AG04450 (cell line): ENCODE results near the gene TWNK. TPM values are rescaled to one million over a fixed set of nuclear protein-coding genes. Genes with fewer than 3 reads are reported as not detected.
"Not testable (repeated sequence)": the region's sequence is repeated elsewhere in the genome, so short reads cannot be mapped to it uniquely, and the experiment has no call there.

ENCODE experiments used
- CTCF ChIA-PET: fragments of 300-600, 350-600 bp; formaldehyde crosslinking; extraction: SDS; loops from one replicate; lab custom pipeline; 2022; ENCODE audit warnings: antibody characterized with exemption, inconsistent platforms; lab: Charles Lee
- POLR2A ChIA-PET: fragments of 350-600 bp; formaldehyde crosslinking; extraction: SDS; loops from one replicate; lab custom pipeline; 2021; ENCODE audit warnings: antibody characterized with exemption, inconsistent platforms; lab: Yijun Ruan, JAX
- DNase-seq: peaks from one replicate; pipeline ENCODE4 v3.0.0-alpha.2; 2011; ENCODE audit warnings: low read depth, low spot score
- H3K27ac ChIP-seq: one replicate; pipeline ENCODE4 v1.5.1; 2012; ENCODE audit warnings: low read depth, low read length, control low read depth
- H3K27me3 ChIP-seq: one replicate; pipeline ENCODE4 v1.6.0; 2012; ENCODE audit warnings: low read length; ENCODE audit not compliant: control insufficient read depth, insufficient read depth
- H3K4me3 ChIP-seq: 2 replicates; pipeline ENCODE4 v1.5.1; 2011; ENCODE audit warnings: mild to moderate bottlenecking, low read depth, low read length, control low read depth
- H3K9me3 ChIP-seq: 2 replicates; pipeline ENCODE4 v1.5.1; 2012; ENCODE audit warnings: low read length; ENCODE audit not compliant: control insufficient read depth, insufficient read depth
- polyA plus RNA-seq: library from polyadenylated mRNA; depleted of rRNA; stranded (reverse); fragments of >200 nt; gene quantifications from 2 replicates; pipeline ENCODE4 v1.2.3, GENCODE V29; 2011
- TF ChIP-seq, protein P1 (sequence below): IDR thresholded peaks from 2 replicates; pipeline ENCODE4 v1.5.1; 2011; ENCODE audit warnings: low read depth, low read length, control low read depth, inconsistent platforms

Gene TWNK
- polyA plus RNA-seq, 1 experiment = 4.3 TPM

DNA sequence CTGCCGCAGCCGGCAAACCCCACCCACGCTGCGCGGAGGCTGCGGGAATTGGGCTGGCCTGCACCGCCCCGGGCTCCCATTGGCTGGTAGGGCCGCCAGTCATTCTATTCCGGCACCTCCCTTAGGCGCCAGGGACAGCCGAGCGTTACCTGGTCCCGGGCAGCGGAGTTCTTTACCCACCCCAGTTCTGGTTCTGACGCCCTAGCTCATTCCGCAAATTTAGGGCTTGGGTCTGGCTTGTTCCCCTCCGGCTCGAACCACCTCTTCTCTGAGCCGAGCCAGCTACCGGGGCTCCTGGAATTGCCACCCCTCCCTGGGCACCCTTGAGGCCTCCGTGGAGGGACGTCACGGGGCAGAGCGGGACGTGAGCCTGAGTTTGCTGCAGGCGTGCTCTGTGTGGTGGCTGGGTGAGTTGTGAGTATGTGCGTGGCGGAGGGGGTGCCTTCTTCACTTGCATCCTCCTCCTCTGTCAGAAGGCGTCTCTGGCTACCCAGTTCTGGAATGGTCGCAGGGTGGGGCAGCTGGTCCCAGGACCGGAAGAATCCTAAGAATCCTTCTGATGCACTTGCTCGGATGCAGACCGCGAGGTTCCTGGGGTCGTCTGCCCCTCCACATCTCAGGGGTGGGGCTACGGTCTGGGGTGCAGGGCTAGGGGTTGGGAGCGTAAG, 43.9 kb downstream of the TWNK start, which contains the start of the genes PDZD7 and SFXN3:
Gene PDZD7 (minus strand): TSS at position 2 of the 668 bp plus-strand sequence. CDS start 910 bp downstream, outside the sequence.
Gene SFXN3 (plus strand): TSS at position 107 of the 668 bp plus-strand sequence. CDS start 3,461 bp downstream, outside the sequence.
- peak within 1 kb of the TSS; percentile 99 for H3K27ac ChIP-seq
- no peaks in the 10 kb centered on the region for H3K27me3 ChIP-seq
- H3K9me3 ChIP-seq = no peaks in the 10 kb centered on the region; the same call in 1 of the 2 replicates
- POLR2A ChIA-PET = interaction anchor here (0.9 to 1.6 kb wide), 7 partner anchors 10 to 30 kb away, joined by 3 to 10 read pairs (median 5); partner anchors contain the start of gene KAZALD1
- CTCF ChIA-PET = interaction anchor here (0.8 to 5.8 kb wide), 10 partner anchors 10 to 112 kb away, joined by 3 to 46 read pairs (median 4); partner anchors contain the start of gene LZTS2
- TF ChIP-seq, protein P1, sequence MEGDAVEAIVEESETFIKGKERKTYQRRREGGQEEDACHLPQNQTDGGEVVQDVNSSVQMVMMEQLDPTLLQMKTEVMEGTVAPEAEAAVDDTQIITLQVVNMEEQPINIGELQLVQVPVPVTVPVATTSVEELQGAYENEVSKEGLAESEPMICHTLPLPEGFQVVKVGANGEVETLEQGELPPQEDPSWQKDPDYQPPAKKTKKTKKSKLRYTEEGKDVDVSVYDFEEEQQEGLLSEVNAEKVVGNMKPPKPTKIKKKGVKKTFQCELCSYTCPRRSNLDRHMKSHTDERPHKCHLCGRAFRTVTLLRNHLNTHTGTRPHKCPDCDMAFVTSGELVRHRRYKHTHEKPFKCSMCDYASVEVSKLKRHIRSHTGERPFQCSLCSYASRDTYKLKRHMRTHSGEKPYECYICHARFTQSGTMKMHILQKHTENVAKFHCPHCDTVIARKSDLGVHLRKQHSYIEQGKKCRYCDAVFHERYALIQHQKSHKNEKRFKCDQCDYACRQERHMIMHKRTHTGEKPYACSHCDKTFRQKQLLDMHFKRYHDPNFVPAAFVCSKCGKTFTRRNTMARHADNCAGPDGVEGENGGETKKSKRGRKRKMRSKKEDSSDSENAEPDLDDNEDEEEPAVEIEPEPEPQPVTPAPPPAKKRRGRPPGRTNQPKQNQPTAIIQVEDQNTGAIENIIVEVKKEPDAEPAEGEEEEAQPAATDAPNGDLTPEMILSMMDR = no peak
- peak; percentile 83 for DNase-seq
- H3K4me3 ChIP-seq = peak within 1 kb of the TSS; percentile 96

DNA sequence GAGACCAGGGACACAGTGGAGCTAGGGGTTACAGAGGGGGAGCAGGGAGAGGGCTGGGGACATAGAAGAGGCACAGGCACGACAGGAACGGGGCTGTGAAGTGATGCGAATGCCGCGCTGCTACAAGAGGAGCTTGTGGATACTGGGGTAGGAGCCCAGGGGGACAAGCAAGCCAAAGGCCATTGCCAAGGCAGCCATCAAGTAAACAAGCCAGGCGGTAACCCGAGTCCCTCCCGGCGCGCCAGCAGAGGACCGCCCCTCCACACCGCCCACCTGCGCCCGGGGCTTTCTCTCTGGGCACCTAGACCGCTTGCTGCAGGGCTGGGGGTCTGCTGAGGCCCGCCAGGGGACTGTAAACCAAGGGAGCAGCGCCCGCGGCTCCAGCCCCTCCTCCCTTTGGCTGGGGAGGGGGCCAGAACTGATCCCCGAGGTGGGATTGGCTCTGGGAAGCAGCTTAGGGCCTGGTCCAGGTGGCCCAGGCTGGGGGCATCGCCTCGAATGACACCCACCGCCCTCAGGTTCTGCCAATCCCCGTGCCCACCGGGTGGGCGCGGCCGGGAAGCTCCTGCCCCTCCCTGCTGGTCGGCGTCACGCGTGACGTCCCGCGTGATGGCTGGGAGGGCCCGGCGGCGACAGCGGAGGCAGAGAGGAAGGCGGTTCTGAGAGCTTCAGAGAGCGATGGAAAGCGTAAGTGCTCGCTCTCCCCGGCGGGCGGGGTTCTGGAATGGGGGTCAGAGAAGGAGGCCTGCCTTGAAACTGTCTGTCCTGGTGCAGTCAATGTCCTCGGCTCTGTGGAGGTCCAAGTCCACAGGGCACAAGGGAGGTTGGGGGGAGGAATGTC, 44.7 kb downstream of the TWNK start:
- no peak for DNase-seq
- TF ChIP-seq, protein P1 = no peak
- ChIA-PET POLR2A (interaction anchor here (0.6 to 1.6 kb wide), 8 partner anchors 8 to 34 kb away, joined by 3 to 10 read pairs (median 4); partner anchors contain the start of gene KAZALD1), CTCF (interaction anchor here (0.7 to 5.8 kb wide), 8 partner anchors 9 to 1091 kb away, joined by 3 to 46 read pairs (median 6); no protein-coding TSS in a partner anchor)
- H3K27me3 ChIP-seq = no peaks in the 10 kb centered on the region
- peak overlapping the region; percentile 96 for H3K4me3 ChIP-seq
- peak overlapping the region; percentile 99 for H3K27ac ChIP-seq
- no peaks in the 10 kb centered on the region; the same call in 1 of the 2 replicates for H3K9me3 ChIP-seq

DNA sequence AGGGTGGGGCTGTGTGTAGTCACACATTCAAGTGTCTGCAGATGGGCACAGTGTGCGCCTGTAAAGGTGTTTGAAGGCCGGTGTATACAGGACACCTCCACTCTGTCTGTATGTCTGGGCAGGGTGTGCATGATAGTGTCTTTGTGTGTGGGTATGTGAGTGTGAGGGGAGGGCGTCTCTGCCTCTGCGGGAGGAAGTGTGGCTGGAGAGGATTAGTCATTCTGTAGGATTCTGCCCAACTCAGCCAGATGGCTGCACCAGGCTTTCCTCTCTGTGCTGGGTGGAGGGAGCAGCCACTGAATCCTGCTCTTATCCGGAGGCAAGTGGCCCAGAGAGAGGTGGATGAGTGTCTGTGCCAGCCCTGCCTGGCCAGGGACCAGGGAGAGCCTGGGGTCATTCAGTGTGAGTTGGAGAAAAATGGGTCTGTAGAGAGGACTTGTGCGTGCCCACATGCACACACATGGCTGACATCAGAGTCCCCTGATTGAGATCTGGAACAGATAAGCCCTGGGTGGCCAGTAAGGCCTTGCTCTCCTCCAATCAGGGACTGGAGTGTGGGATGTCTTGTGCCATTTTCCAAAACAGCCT, 45.4 kb downstream of the TWNK start:
- H3K9me3 ChIP-seq = no peaks in the 10 kb centered on the region; the same call in 1 of the 2 replicates
- ChIA-PET CTCF (interaction anchor here (0.7 to 5.8 kb wide), 8 partner anchors 9 to 1090 kb away, joined by 3 to 46 read pairs (median 12); no protein-coding TSS in a partner anchor), POLR2A (interaction anchor here (0.6 to 1.6 kb wide), 7 partner anchors 7 to 29 kb away, joined by 3 to 10 read pairs (median 5); partner anchors contain the start of gene KAZALD1)
- TF ChIP-seq, protein P1 = no peak
- H3K27ac ChIP-seq = peak overlapping the region; percentile 99
- DNase-seq = peak; percentile 75
- H3K4me3 ChIP-seq = peak overlapping the region; percentile 96
- no peaks in the 10 kb centered on the region for H3K27me3 ChIP-seq

DNA sequence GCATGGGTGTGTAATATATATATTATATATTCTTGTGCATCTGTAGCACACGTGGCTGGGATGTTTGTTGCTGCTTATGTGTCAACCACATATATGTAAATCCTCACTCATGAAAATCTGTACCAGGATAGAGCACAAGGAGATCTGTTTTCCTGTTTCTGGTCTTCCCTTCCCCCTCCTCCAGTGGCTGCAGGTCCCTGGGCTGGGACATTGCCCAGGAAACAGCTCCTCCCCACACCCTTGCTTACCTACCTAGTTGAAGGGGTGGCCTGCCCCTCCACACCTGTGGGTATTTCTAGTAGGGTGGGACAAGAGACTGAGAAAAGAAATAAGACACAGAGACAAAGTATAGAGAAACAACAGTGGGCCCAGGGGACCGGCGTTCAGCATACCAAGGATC, 45.9 kb downstream of the TWNK start:
- Histone ChIP-seq H3K27me3 (no peaks in the 10 kb centered on the region), H3K4me3 (peak overlapping the region; percentile 96), H3K27ac (peak overlapping the region; percentile 99), H3K9me3 (no peaks in the 10 kb centered on the region; the same call in 1 of the 2 replicates)
- CTCF ChIA-PET = interaction anchor here (0.9 to 3.2 kb wide), 2 partner anchors 14 to 17 kb away, joined by 3 to 19 read pairs; no protein-coding TSS in a partner anchor
- no peak for DNase-seq
- TF ChIP-seq, protein P1 = no peak
- POLR2A ChIA-PET = interaction anchor here (1.5 kb wide), 1 partner anchor 29 kb away, joined by 4 read pairs; no protein-coding TSS in a partner anchor

DNA sequence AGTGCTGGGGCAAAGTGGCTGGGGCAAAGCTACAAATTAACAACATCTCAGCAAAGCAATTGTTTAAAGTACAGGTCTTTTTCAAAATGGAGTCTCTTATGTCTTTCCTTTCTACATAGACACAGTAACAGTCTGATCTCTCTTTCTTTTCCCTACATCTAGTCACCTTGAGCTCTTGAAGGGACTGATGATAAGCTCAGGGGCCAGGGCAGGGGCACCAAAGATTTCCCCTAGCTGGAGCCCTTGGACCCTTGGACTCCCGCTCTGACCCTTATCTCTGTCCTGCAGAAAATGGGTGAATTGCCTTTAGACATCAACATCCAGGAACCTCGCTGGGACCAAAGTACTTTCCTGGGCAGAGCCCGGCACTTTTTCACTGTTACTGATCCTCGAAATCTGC, 47.1 kb downstream of the TWNK start:
- H3K27me3 ChIP-seq, DNase-seq, H3K4me3 ChIP-seq, H3K27ac ChIP-seq, H3K9me3 ChIP-seq, POLR2A ChIA-PET: not testable (repeated sequence)
- CTCF ChIA-PET = interaction anchor here (0.6 to 3.2 kb wide), 6 partner anchors 9 to 42 kb away, joined by 3 to 19 read pairs (median 3); no protein-coding TSS in a partner anchor
